Stomach (tissue), 9 donors: ENCODE data around the gene FGF7. TPM values are rescaled to one million over a fixed set of nuclear protein-coding genes. Genes with fewer than 3 reads are reported as not detected.
"Not testable (repeated sequence)": the region's sequence is repeated elsewhere in the genome, so short reads cannot be mapped to it uniquely, and the experiment has no call there.

Experiments used
- DNase-seq, 2 donors: peaks; one replicate each; pipeline versions ENCODE4 v3.0.0 to v3.0.0-alpha.2; 2013 to 2019
- H3K27ac ChIP-seq, 5 donors: fragments of 200-600 bp in 4 of 5; sonication (generic) in 4 of 5; one replicate each; pipeline ENCODE4 v1.5.1; 2013 to 2019; ENCODE audit warnings: mild to moderate bottlenecking in 1 of 5, moderate library complexity in 1 of 5
- H3K27me3 ChIP-seq, 3 donors: fragments of 200-600 bp; sonication (generic); one replicate each; pipeline ENCODE4 v1.5.1; 2017 to 2019; ENCODE audit warnings: mixed run types in 1 of 3
- H3K36me3 ChIP-seq, 4 donors: fragments of 200-600 bp; sonication (generic); 1 replicate in 3 of 4; 2 replicates in 1 of 4; pipeline ENCODE4 v1.5.1; 2016 to 2019
- H3K4me1 ChIP-seq, 4 donors: fragments of 200-600 bp; sonication (generic); one replicate each; pipeline ENCODE4 v1.5.1; 2016 to 2019
- H3K4me3 ChIP-seq, 4 donors: fragments of 200-600 bp; sonication (generic) in 3 of 4; one replicate each; pipeline ENCODE4 v1.5.1; 2016 to 2019; ENCODE audit warnings: mild to moderate bottlenecking in 1 of 4
- H3K9me3 ChIP-seq, 4 donors: fragments of 200-600 bp; sonication (generic); one replicate each; pipeline ENCODE4 v1.5.1; 2016 to 2019
- CTCF ChIP-seq, 7 experiments: fragments of 450-650 bp in 4 of 7; fragments of 200-600 bp in 3 of 7; sonication (generic) in 3 of 7; IDR thresholded peaks; one replicate each; pipeline ENCODE4 v1.5.1; 2016 to 2019; ENCODE audit warnings: antibody characterized with exemption in 7 of 7, control low read depth in 2 of 7, mild to moderate bottlenecking in 1 of 7
- EP300 ChIP-seq: sonication (generic); formaldehyde crosslinking; IDR thresholded peaks from one replicate; pipeline ENCODE4 v1.6.1; 2017; ENCODE audit warnings: antibody characterized with exemption
- POLR2A ChIP-seq, 4 donors: fragments of 450-650 bp; IDR thresholded peaks; one replicate each; pipeline ENCODE4 v1.6.1; 2016; ENCODE audit warnings: antibody characterized with exemption in 4 of 4, control low read depth in 2 of 4, mild to moderate bottlenecking in 1 of 4, moderate library complexity in 1 of 4
- POLR2AphosphoS5 ChIP-seq, 3 donors: sonication (generic); formaldehyde crosslinking; IDR thresholded peaks; one replicate each; pipeline ENCODE4 v1.6.1; 2016; ENCODE audit warnings: antibody characterized with exemption in 3 of 3
- WGBS, 5 donors: extraction: QIAGEN DNeasy Blood & Tissue Kit in 3 of 5; methylation state at CpG; one replicate each; pipeline versions ENCODE4 v1.1.5 to v1.1.7; 2013 to 2018; 5-methylcytosine and 5-hydroxymethylcytosine counted together
- intact Hi-C: fragments of 100-400 bp; cut with DNase I; formaldehyde crosslinking; loops from one replicate; pipeline ENCODE4 v1.15.1; 2023; ENCODE audit warnings: low total_unique reads
- polyA plus RNA-seq, 3 donors: library from polyadenylated mRNA; stranded (reverse); fragments of 200-250 nt; gene quantifications; one replicate each; pipeline ENCODE4 v1.2.3, GENCODE V29; 2013
- total RNA-seq, 5 donors: library from RNA; depleted of rRNA; stranded (reverse); fragments of >200 nt; gene quantifications; one replicate each; pipeline versions ENCODE4 v1.1.0 to v1.2.3, GENCODE V29; 2014 to 2016
- donor health status: healthy with polysubstance abuse.
- donor health status: Bipolar disorder and iron deficiency.
- donor health status: healthy.

FGF7 gene
- total and polyA plus RNA-seq, 8 donors, result 2.6 to 55.1 (median 30.1) TPM

GRCh38 chr15:49383266-49383665, 39.8 kb upstream of the FGF7 start:
- TF ChIP-seq POLR2A (IDR thresholded peaks at IDR 0.05) (no peak), POLR2AphosphoS5 (IDR thresholded peaks at IDR 0.05) (no peak), CTCF (IDR thresholded peaks at IDR 0.05) (no peak), EP300 (no peak)
- Histone ChIP-seq H3K27ac (no peak overlapping the region), H3K4me3 (no peak overlapping the region), H3K36me3 (no peaks in the 10 kb centered on the region), H3K4me1 (no peaks in the 10 kb centered on the region), H3K27me3 (no peaks in the 10 kb centered on the region), H3K9me3 (no peaks in the 10 kb centered on the region)
- no peak for DNase-seq
- intact Hi-C loops, result no loop called here
- 30 to 50% (median 39%) methylated on average over 1 of the region's 1 CpG for WGBS, 5 donors

GRCh38 chr15:49387471-49387870, 35.6 kb upstream of the FGF7 start:
- no peak overlapping the region for H3K4me3 ChIP-seq
- no peaks in the 10 kb centered on the region for H3K9me3 ChIP-seq
- H3K27ac ChIP-seq, result no peak overlapping the region
- WGBS, 5 donors, result 63 to 80% (median 73%) methylated on average over 2 of the region's 2 CpGs
- intact Hi-C loops, result no loop called here
- no peak for DNase-seq
- TF ChIP-seq POLR2A (IDR thresholded peaks at IDR 0.05), result no peak
- no peak for TF ChIP-seq EP300
- TF ChIP-seq CTCF (IDR thresholded peaks at IDR 0.05), result no peak
- no peak for TF ChIP-seq POLR2AphosphoS5 (IDR thresholded peaks at IDR 0.05)
- H3K4me1 ChIP-seq, result no peaks in the 10 kb centered on the region
- no peaks in the 10 kb centered on the region for H3K27me3 ChIP-seq
- no peaks in the 10 kb centered on the region for H3K36me3 ChIP-seq

GRCh38 chr15:49402515-49403296, 20.3 kb upstream of the FGF7 start:
- H3K9me3 ChIP-seq, H3K27me3 ChIP-seq, intact Hi-C loops, H3K36me3 ChIP-seq, H3K27ac ChIP-seq, H3K4me1 ChIP-seq, H3K4me3 ChIP-seq, DNase-seq: not testable (repeated sequence)
- WGBS, 5 donors, result 68 to 86% (median 82%) methylated on average over 5 of the region's 5 CpGs

- no peak for DNase-seq
- no peak for TF ChIP-seq EP300
- no peak for TF ChIP-seq POLR2AphosphoS5 (IDR thresholded peaks at IDR 0.05)
- no peak for TF ChIP-seq POLR2A (IDR thresholded peaks at IDR 0.05)
- TF ChIP-seq CTCF (IDR thresholded peaks at IDR 0.05), result no peak
- H3K27me3 ChIP-seq, result no peaks in the 10 kb centered on the region
- intact Hi-C loops, result no loop called here
- no peak overlapping the region for H3K27ac ChIP-seq
- no peak overlapping the region for H3K4me3 ChIP-seq
- no peaks in the 10 kb centered on the region for H3K36me3 ChIP-seq
- no peaks in the 10 kb centered on the region for H3K4me1 ChIP-seq
- 85 to 90% (median 89%) methylated on average over 12 to 17 of the region's 17 CpGs for WGBS, 5 donors
- H3K9me3 ChIP-seq, result no peaks in the 10 kb centered on the region
These were observed 16.5 kb upstream of the FGF7 start for GRCh38 chr15:49406352-49407118.

GRCh38 chr15:49410641-49411040, 12.4 kb upstream of the FGF7 start:
- TF ChIP-seq CTCF (IDR thresholded peaks at IDR 0.05) (no peak), EP300 (no peak), POLR2A (IDR thresholded peaks at IDR 0.05) (no peak), POLR2AphosphoS5 (IDR thresholded peaks at IDR 0.05) (no peak)
- H3K4me1 ChIP-seq, result no peaks in the 10 kb centered on the region
- intact Hi-C loops, result no loop called here
- no peak overlapping the region for H3K27ac ChIP-seq
- no peak for DNase-seq
- H3K27me3 ChIP-seq, result no peaks in the 10 kb centered on the region
- no peak overlapping the region for H3K4me3 ChIP-seq
- no peaks in the 10 kb centered on the region for H3K36me3 ChIP-seq
- no peaks in the 10 kb centered on the region for H3K9me3 ChIP-seq
